ENCODE results near the gene FAM210B.

GRCh38 chr20:56373942-56374341, 15.2 kb downstream of the FAM210B start:
- TF ChIP-seq CTCF (IDR thresholded peaks at IDR 0.05; ENCODE audit: insufficient read depth, low read length, poor library complexity, severe bottlenecking) (no peak), EZH2phosphoT487 (conservative IDR thresholded peaks at IDR 0.05; ENCODE audit: low read length) (no peak)
